Measurements from ENCODE around the gene GALNT5.

The GALNT5 gene

GRCh38 chr2:157362627-157363026 is 105.1 kb downstream of the GALNT5 start:
- Histone ChIP-seq H3K4me3 (ENCODE audit: insufficient read depth, low read length, poor library complexity, severe bottlenecking) (no peak overlapping the region), H3K4me2 (ENCODE audit: low read depth, low read length, poor library complexity, severe bottlenecking) (no peak overlapping the region), H3K9me3 (ENCODE audit: insufficient read depth, low read length) (peaks cover 13% of the 10 kb centered on the region; the same call in 1 of the 2 replicates), H3K27me3 (ENCODE audit: low read length) (no peaks in the 10 kb centered on the region), H3K9ac (ENCODE audit: low read length) (no peak overlapping the region), H3K36me3 (ENCODE audit: low read length) (no peaks in the 10 kb centered on the region), H3K79me2 (ENCODE audit: insufficient read depth, low read length) (no peaks in the 10 kb centered on the region), H3F3A (ENCODE audit: insufficient read depth) (no peaks in the 10 kb centered on the region), H2AFZ (ENCODE audit: low read depth, low read length, severe bottlenecking) (no peak overlapping the region), H4K20me1 (ENCODE audit: low read depth, low read length) (no peaks in the 10 kb centered on the region), H3K27ac (ENCODE audit: low read depth, low read length) (no peak overlapping the region), H3K9me2 (replicated peaks; ENCODE audit: insufficient read depth, low read length) (no peaks in the 10 kb centered on the region)
- TF ChIP-seq, protein P1, sequence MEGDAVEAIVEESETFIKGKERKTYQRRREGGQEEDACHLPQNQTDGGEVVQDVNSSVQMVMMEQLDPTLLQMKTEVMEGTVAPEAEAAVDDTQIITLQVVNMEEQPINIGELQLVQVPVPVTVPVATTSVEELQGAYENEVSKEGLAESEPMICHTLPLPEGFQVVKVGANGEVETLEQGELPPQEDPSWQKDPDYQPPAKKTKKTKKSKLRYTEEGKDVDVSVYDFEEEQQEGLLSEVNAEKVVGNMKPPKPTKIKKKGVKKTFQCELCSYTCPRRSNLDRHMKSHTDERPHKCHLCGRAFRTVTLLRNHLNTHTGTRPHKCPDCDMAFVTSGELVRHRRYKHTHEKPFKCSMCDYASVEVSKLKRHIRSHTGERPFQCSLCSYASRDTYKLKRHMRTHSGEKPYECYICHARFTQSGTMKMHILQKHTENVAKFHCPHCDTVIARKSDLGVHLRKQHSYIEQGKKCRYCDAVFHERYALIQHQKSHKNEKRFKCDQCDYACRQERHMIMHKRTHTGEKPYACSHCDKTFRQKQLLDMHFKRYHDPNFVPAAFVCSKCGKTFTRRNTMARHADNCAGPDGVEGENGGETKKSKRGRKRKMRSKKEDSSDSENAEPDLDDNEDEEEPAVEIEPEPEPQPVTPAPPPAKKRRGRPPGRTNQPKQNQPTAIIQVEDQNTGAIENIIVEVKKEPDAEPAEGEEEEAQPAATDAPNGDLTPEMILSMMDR (IDR thresholded peaks at IDR 0.05; ENCODE audit: insufficient read depth, low read length, poor library complexity, severe bottlenecking): no peak

- Histone ChIP-seq H3F3A (ENCODE audit: insufficient read depth) (no peaks in the 10 kb centered on the region), H3K79me2 (ENCODE audit: insufficient read depth, low read length) (no peaks in the 10 kb centered on the region), H3K9ac (ENCODE audit: low read length) (no peak overlapping the region), H3K9me2 (replicated peaks; ENCODE audit: insufficient read depth, low read length) (no peaks in the 10 kb centered on the region), H3K4me2 (ENCODE audit: low read depth, low read length, poor library complexity, severe bottlenecking) (peak overlapping the region; percentile 6), H3K27me3 (ENCODE audit: low read length) (no peaks in the 10 kb centered on the region), H2AFZ (ENCODE audit: low read depth, low read length, severe bottlenecking) (no peak overlapping the region), H3K36me3 (ENCODE audit: low read length) (no peaks in the 10 kb centered on the region), H4K20me1 (ENCODE audit: low read depth, low read length) (no peaks in the 10 kb centered on the region), H3K27ac (ENCODE audit: low read depth, low read length) (no peak overlapping the region), H3K4me3 (ENCODE audit: insufficient read depth, low read length, poor library complexity, severe bottlenecking) (no peak overlapping the region), H3K9me3 (ENCODE audit: insufficient read depth, low read length) (peaks cover 13% of the 10 kb centered on the region; the same call in 1 of the 2 replicates)
- TF ChIP-seq EZH2phosphoT487 (conservative IDR thresholded peaks at IDR 0.05; ENCODE audit: low read length): no peak
- TF ChIP-seq, protein P1 (IDR thresholded peaks at IDR 0.05; ENCODE audit: insufficient read depth, low read length, poor library complexity, severe bottlenecking): no peak
Observed at GRCh38 chr2:157363612-157364101, 106.2 kb downstream of the GALNT5 start.

Measured in SU-DHL-6 (cell line).